Thymus (tissue), 2 donors: ENCODE results near the gene GRPEL1. TPM values are rescaled to one million over a fixed set of nuclear protein-coding genes. Genes with fewer than 3 reads are reported as not detected.

Source experiments
- polyA plus RNA-seq: library from polyadenylated mRNA; stranded (reverse); fragments of 200-250 nt; gene quantifications from one replicate; pipeline ENCODE4 v1.2.3, GENCODE V29; 2013
- total RNA-seq: library from RNA; stranded (reverse); fragments of 120-200 nt; gene quantifications from one replicate; pipeline ENCODE4 v1.2.4, GENCODE V29; 2013
- donor health status: healthy.

The GRPEL1 gene
- total and polyA plus RNA-seq, 2 donors, result 20.4 to 29.7 TPM

Other genes starting within 250 kb of the GRPEL1 start
- gene TBC1D14, start 158.2 kb downstream of the GRPEL1 start, total RNA-seq, result 59.6 TPM
- 28.4 TPM for gene TBC1D14, start 158.2 kb downstream of the GRPEL1 start, polyA plus RNA-seq
- 8.8 TPM for gene TADA2B, start 24.7 kb downstream of the GRPEL1 start, total RNA-seq
- 15.2 TPM for gene TADA2B, start 24.7 kb downstream of the GRPEL1 start, polyA plus RNA-seq
- gene SORCS2, start 124.5 kb upstream of the GRPEL1 start, total RNA-seq, result 2.7 TPM
- gene SORCS2, start 124.5 kb upstream of the GRPEL1 start, polyA plus RNA-seq, result 2.2 TPM